Thoracic aorta (tissue), 2 donors: ENCODE measurements around the gene VDR. TPM values are rescaled to one million over a fixed set of nuclear protein-coding genes. Genes with fewer than 3 reads are reported as not detected.

Source experiments
- ATAC-seq: fragments of 150-250 bp; one replicate; pipeline ENCODE4 v1.8.0; 2017; ENCODE audit warnings: low read depth; ENCODE audit not compliant: insufficient number of reproducible peaks, low FRiP score
- DNase-seq: peaks from one replicate; pipeline ENCODE4 v3.0.0-alpha.2; 2020; ENCODE audit warnings: low spot score
- H3K27ac ChIP-seq, 2 donors: fragments of 200-600 bp; sonication (generic); 1 replicate in 1 of 2; 2 replicates in 1 of 2; pipeline ENCODE4 v1.5.1; 2016; ENCODE audit warnings: mild to moderate bottlenecking in 2 of 2, moderate library complexity in 2 of 2
- H3K27me3 ChIP-seq: fragments of 200-600 bp; sonication (generic); replicated peaks from 2 replicates; pipeline ENCODE4 v1.6.0; 2016; ENCODE audit warnings: mild to moderate bottlenecking; ENCODE audit not compliant: insufficient read depth
- H3K36me3 ChIP-seq: fragments of 200-600 bp; sonication (generic); one replicate; pipeline ENCODE4 v1.5.1; 2016
- H3K4me1 ChIP-seq, 2 donors: fragments of 200-600 bp; sonication (generic); 1 replicate in 1 of 2; 2 replicates in 1 of 2; pipeline versions ENCODE4 v1.5.1 to v1.6.0; 2016; ENCODE audit warnings: low read depth in 2 of 2, mild to moderate bottlenecking in 1 of 2; ENCODE audit not compliant: control insufficient read depth in 1 of 2
- H3K4me3 ChIP-seq: fragments of 200-600 bp; sonication (generic); 2 replicates; pipeline ENCODE4 v1.5.1; 2016; ENCODE audit warnings: mild to moderate bottlenecking
- H3K9me3 ChIP-seq: fragments of 200-600 bp; sonication (generic); 2 replicates; pipeline ENCODE4 v1.5.1; 2016
- CTCF ChIP-seq: fragments of 200-600 bp; sonication (generic); IDR thresholded peaks from one replicate; pipeline ENCODE4 v1.5.1; 2019; ENCODE audit warnings: antibody characterized with exemption
- total RNA-seq, 2 donors: library from RNA; depleted of rRNA; stranded (reverse); fragments of >200 nt; gene quantifications; one replicate each; pipeline versions ENCODE4 v1.1.0 to v1.2.3, GENCODE V29; 2016

The VDR gene
- total RNA-seq, 2 donors from 2014 or later, result 6.8 to 10.3 TPM

GRCh38 chr12:47910981-47911380, 6.2 kb upstream of the VDR start:
- no peak for DNase-seq
- no peak for ATAC-seq
- TF ChIP-seq CTCF, result no peak
- H3K4me3 ChIP-seq, result no peak overlapping the region
- H3K9me3 ChIP-seq, result no peaks in the 10 kb centered on the region
- H3K27ac ChIP-seq, result no peak overlapping the region
- H3K27me3 ChIP-seq, result no peaks in the 10 kb centered on the region
- no peaks in the 10 kb centered on the region for H3K36me3 ChIP-seq
- H3K4me1 ChIP-seq, result no peaks in the 10 kb centered on the region

- no peaks in the 10 kb centered on the region for H3K9me3 ChIP-seq
- no peak for DNase-seq
- ATAC-seq, result no peak
- H3K27me3 ChIP-seq, result no peaks in the 10 kb centered on the region
- no peak overlapping the region for H3K27ac ChIP-seq
- TF ChIP-seq CTCF, result no peak
- H3K4me1 ChIP-seq, result peaks cover 0 to 2% of the 10 kb centered on the region in 2 donors
- no peaks in the 10 kb centered on the region for H3K36me3 ChIP-seq
- H3K4me3 ChIP-seq, result no peak overlapping the region
Observed at GRCh38 chr12:47910486-47910885, 5.7 kb upstream of the VDR start.

- Histone ChIP-seq H3K4me1 (peaks cover 0 to 5% of the 10 kb centered on the region in 2 donors), H3K27me3 (no peaks in the 10 kb centered on the region), H3K4me3 (no peak overlapping the region), H3K36me3 (no peaks in the 10 kb centered on the region), H3K9me3 (no peaks in the 10 kb centered on the region), H3K27ac (no peak overlapping the region)
- no peak for TF ChIP-seq CTCF
- DNase-seq (no peak), ATAC-seq (no peak)
Observed at GRCh38 chr12:47909839-47910465, 5.2 kb upstream of the VDR start.

GRCh38 chr12:47908738-47909137, 3.9 kb upstream of the VDR start:
- Histone ChIP-seq H3K36me3 (no peaks in the 10 kb centered on the region), H3K27me3 (no peaks in the 10 kb centered on the region), H3K4me3 (no peak overlapping the region), H3K4me1 (peaks cover under 1 to 13% of the 10 kb centered on the region in 2 donors), H3K9me3 (no peaks in the 10 kb centered on the region), H3K27ac (no peak overlapping the region)
- ATAC-seq (no peak), DNase-seq (no peak)
- no peak for TF ChIP-seq CTCF

GRCh38 chr12:47907851-47908454, 3.2 kb upstream of the VDR start:
- no peak overlapping the region for H3K4me3 ChIP-seq
- H3K27me3 ChIP-seq, result no peaks in the 10 kb centered on the region
- no peaks in the 10 kb centered on the region for H3K9me3 ChIP-seq
- DNase-seq (no peak), ATAC-seq (no peak)
- H3K4me1 ChIP-seq, result peaks cover 9 to 21% of the 10 kb centered on the region in 2 donors
- no peaks in the 10 kb centered on the region for H3K36me3 ChIP-seq
- H3K27ac ChIP-seq, result no peak overlapping the region
- no peak for TF ChIP-seq CTCF
